Trophoblast cell (in vitro differentiated cells and primary cell): ENCODE results near the gene CPEB3.

Experiments used
- DNase-seq, 2 donors: peaks; one replicate each; pipeline ENCODE4 v3.0.0-alpha.2; 2016
- H2AFZ ChIP-seq: 2 replicates; pipeline ENCODE4 v1.6.1; 2013; ENCODE audit warnings: low read length, moderate library complexity, mild to moderate bottlenecking; ENCODE audit not compliant: insufficient read depth, poor library complexity
- H2AK5ac ChIP-seq: 2 replicates; pipeline ENCODE4 v1.6.1; 2013; ENCODE audit warnings: mild to moderate bottlenecking, low read length
- H2BK120ac ChIP-seq: 2 replicates; pipeline ENCODE4 v1.6.1; 2013; ENCODE audit warnings: low read length, mild to moderate bottlenecking, moderate library complexity; ENCODE audit not compliant: insufficient read depth, poor library complexity
- H2BK12ac ChIP-seq: 2 replicates; pipeline ENCODE4 v1.6.1; 2013; ENCODE audit warnings: mild to moderate bottlenecking, low read length, moderate library complexity
- H2BK5ac ChIP-seq: 2 replicates; pipeline ENCODE4 v1.6.1; 2013; ENCODE audit warnings: low read length, low read depth, moderate library complexity, mild to moderate bottlenecking; ENCODE audit not compliant: poor library complexity
- H3K14ac ChIP-seq: 2 replicates; pipeline ENCODE4 v1.6.1; 2013; ENCODE audit warnings: mild to moderate bottlenecking, low read length
- H3K18ac ChIP-seq: 2 replicates; pipeline ENCODE4 v1.6.1; 2013; ENCODE audit warnings: mild to moderate bottlenecking, low read length
- H3K23ac ChIP-seq: 2 replicates; pipeline ENCODE4 v1.6.1; 2013; ENCODE audit warnings: low read length
- H3K27ac ChIP-seq: 2 replicates; pipeline ENCODE4 v1.5.1; 2013; ENCODE audit warnings: low read depth, mild to moderate bottlenecking, inconsistent platforms, low read length, moderate library complexity
- H3K27me3 ChIP-seq: 2 replicates; pipeline ENCODE4 v1.6.1; 2013; ENCODE audit warnings: inconsistent platforms, mild to moderate bottlenecking, low read length, moderate library complexity; ENCODE audit not compliant: insufficient read depth
- H3K36me3 ChIP-seq, 2 experiments: 1 replicate in 1 of 2; 2 replicates in 1 of 2; pipeline ENCODE4 v1.6.1; 2013; ENCODE audit warnings: low read length in 2 of 2, mild to moderate bottlenecking in 2 of 2, moderate library complexity in 1 of 2; ENCODE audit not compliant: insufficient read depth in 2 of 2, control insufficient read depth in 1 of 2
- H3K4ac ChIP-seq: 2 replicates; pipeline ENCODE4 v1.6.1; 2013; ENCODE audit warnings: low read depth, mild to moderate bottlenecking, low read length, moderate library complexity
- H3K4me1 ChIP-seq, 2 experiments: 1 replicate in 1 of 2; 2 replicates in 1 of 2; pipeline ENCODE4 v1.6.1; 2013; ENCODE audit warnings: low read length in 2 of 2, mild to moderate bottlenecking in 2 of 2, moderate library complexity in 1 of 2; ENCODE audit not compliant: insufficient read depth in 2 of 2, control insufficient read depth in 1 of 2
- H3K4me2 ChIP-seq: 2 replicates; pipeline ENCODE4 v1.6.1; 2013; ENCODE audit warnings: inconsistent platforms, mild to moderate bottlenecking, low read length, moderate library complexity
- H3K4me3 ChIP-seq: 2 replicates; pipeline ENCODE4 v1.5.1; 2013; ENCODE audit warnings: mild to moderate bottlenecking, low read depth, low read length, inconsistent platforms
- H3K79me1 ChIP-seq: one replicate; pipeline ENCODE4 v1.6.1; 2013; ENCODE audit warnings: low read length
- H3K79me2 ChIP-seq: 2 replicates; pipeline ENCODE4 v1.6.1; 2013; ENCODE audit warnings: low read length, mild to moderate bottlenecking; ENCODE audit not compliant: control insufficient read depth, insufficient read depth, poor library complexity
- H3K9ac ChIP-seq: 2 replicates; pipeline ENCODE4 v1.6.1; 2013; ENCODE audit warnings: mild to moderate bottlenecking, low read length
- H3K9me3 ChIP-seq: 2 replicates; pipeline ENCODE4 v1.6.1; 2013; ENCODE audit warnings: low read depth, mild to moderate bottlenecking, control low read depth, inconsistent platforms, low read length; ENCODE audit not compliant: insufficient read depth
- H4K12ac ChIP-seq: 2 replicates; pipeline ENCODE4 v1.6.1; 2013; ENCODE audit warnings: low read depth, mild to moderate bottlenecking, low read length, moderate library complexity
- H4K8ac ChIP-seq: 2 replicates; pipeline ENCODE4 v1.6.1; 2013; ENCODE audit warnings: low read depth, mild to moderate bottlenecking, low read length, moderate library complexity
- H4K91ac ChIP-seq: one replicate; pipeline ENCODE4 v1.6.1; 2013; ENCODE audit warnings: low read depth, mild to moderate bottlenecking, low read length, moderate library complexity
- WGBS: extraction: QIAGEN DNeasy Blood & Tissue Kit; methylation state at CpG from one replicate; pipeline ENCODE4 v1.1.7; 2013; ENCODE audit warnings: missing lambda C conversion rate; ENCODE audit not compliant: insufficient read length, insufficient coverage; ENCODE audit errors: extremely low coverage; 5-methylcytosine and 5-hydroxymethylcytosine counted together

CPEB3 gene

GRCh38 chr10:92113911-92114600 lies 176.8 kb downstream of the CPEB3 start:
- no peak overlapping the region for H3K27ac ChIP-seq
- no peak overlapping the region for H2AK5ac ChIP-seq
- H3K4me2 ChIP-seq, result no peak overlapping the region
- no peak overlapping the region for H3K23ac ChIP-seq
- no peak overlapping the region for H2BK12ac ChIP-seq
- no peaks in the 10 kb centered on the region for H3K79me1 ChIP-seq
- no peak overlapping the region for H3K9ac ChIP-seq
- no peaks in the 10 kb centered on the region for H3K36me3 ChIP-seq
- WGBS, result no CpG with 5 or more reads among the region's 4 CpGs
- no peak overlapping the region for H3K14ac ChIP-seq
- no peaks in the 10 kb centered on the region for H3K9me3 ChIP-seq
- no peak overlapping the region for H3K4me3 ChIP-seq
- H2BK5ac ChIP-seq, result no peak overlapping the region
- DNase-seq, result no peak
- H2AFZ ChIP-seq, result no peak overlapping the region
- H2BK120ac ChIP-seq, result no peak overlapping the region
- no peaks in the 10 kb centered on the region for H3K79me2 ChIP-seq
- H4K91ac ChIP-seq, result no peak overlapping the region
- no peak overlapping the region for H3K18ac ChIP-seq
- H3K4ac ChIP-seq, result no peak overlapping the region
- H4K8ac ChIP-seq, result no peak overlapping the region
- no peaks in the 10 kb centered on the region for H3K27me3 ChIP-seq
- H4K12ac ChIP-seq, result no peak overlapping the region
- no peaks in the 10 kb centered on the region for H3K4me1 ChIP-seq

- WGBS, result no CpG with 5 or more reads among the region's 1 CpG
- H3K27ac ChIP-seq, result no peak overlapping the region
Measured at GRCh38 chr10:92112462-92112861, 178.4 kb downstream of the CPEB3 start.

GRCh38 chr10:92111336-92111939 lies 179.4 kb downstream of the CPEB3 start:
- Histone ChIP-seq H3K4ac (no peak overlapping the region), H3K18ac (no peak overlapping the region), H3K9ac (no peak overlapping the region), H4K91ac (no peak overlapping the region), H2AFZ (no peak overlapping the region), H2BK5ac (no peak overlapping the region), H2BK120ac (no peak overlapping the region), H3K79me1 (no peaks in the 10 kb centered on the region), H4K12ac (no peak overlapping the region), H3K14ac (no peak overlapping the region), H3K9me3 (no peaks in the 10 kb centered on the region), H2AK5ac (no peak overlapping the region), H3K27ac (no peak overlapping the region), H3K4me2 (no peak overlapping the region), H3K79me2 (no peaks in the 10 kb centered on the region), H2BK12ac (no peak overlapping the region), H3K36me3 (no peaks in the 10 kb centered on the region), H3K4me3 (no peak overlapping the region), H3K27me3 (no peaks in the 10 kb centered on the region), H3K4me1 (no peaks in the 10 kb centered on the region), H3K23ac (no peak overlapping the region), H4K8ac (no peak overlapping the region)
- no peak for DNase-seq

More at GRCh38 chr10:92112462-92112861, 178.4 kb downstream of the CPEB3 start:
- Histone ChIP-seq H3K9ac (no peak overlapping the region), H2AFZ (no peak overlapping the region), H4K8ac (no peak overlapping the region), H3K36me3 (no peaks in the 10 kb centered on the region), H3K79me1 (no peaks in the 10 kb centered on the region), H3K23ac (no peak overlapping the region), H2BK12ac (no peak overlapping the region), H3K18ac (no peak overlapping the region), H2BK120ac (no peak overlapping the region), H3K14ac (no peak overlapping the region), H3K4me3 (no peak overlapping the region), H3K4me1 (no peaks in the 10 kb centered on the region), H4K91ac (no peak overlapping the region), H3K27me3 (no peaks in the 10 kb centered on the region), H3K4me2 (no peak overlapping the region), H2AK5ac (no peak overlapping the region), H3K9me3 (no peaks in the 10 kb centered on the region), H4K12ac (no peak overlapping the region), H2BK5ac (no peak overlapping the region), H3K79me2 (no peaks in the 10 kb centered on the region), H3K4ac (no peak overlapping the region)
- DNase-seq, result no peak

- H3K18ac ChIP-seq, result no peak overlapping the region
- H2AFZ ChIP-seq, result no peak overlapping the region
- H3K79me1 ChIP-seq, result no peaks in the 10 kb centered on the region
- no peak overlapping the region for H3K4me2 ChIP-seq
- no peak overlapping the region for H3K14ac ChIP-seq
- H3K4ac ChIP-seq, result no peak overlapping the region
- H3K36me3 ChIP-seq, result no peaks in the 10 kb centered on the region
- H3K4me1 ChIP-seq, result no peaks in the 10 kb centered on the region
- no CpG with 5 or more reads among the region's 6 CpGs for WGBS
- H3K27me3 ChIP-seq, result no peaks in the 10 kb centered on the region
- no peak overlapping the region for H4K12ac ChIP-seq
- no peak overlapping the region for H3K9ac ChIP-seq
- no peak overlapping the region for H4K91ac ChIP-seq
- no peak overlapping the region for H4K8ac ChIP-seq
- no peak for DNase-seq
- no peak overlapping the region for H2AK5ac ChIP-seq
- H3K4me3 ChIP-seq, result no peak overlapping the region
- H2BK12ac ChIP-seq, result no peak overlapping the region
- H3K23ac ChIP-seq, result no peak overlapping the region
- H3K9me3 ChIP-seq, result no peaks in the 10 kb centered on the region
- H2BK120ac ChIP-seq, result no peak overlapping the region
- H3K79me2 ChIP-seq, result no peaks in the 10 kb centered on the region
- no peak overlapping the region for H3K27ac ChIP-seq
- no peak overlapping the region for H2BK5ac ChIP-seq
Measured at GRCh38 chr10:92110039-92110794, 180.7 kb downstream of the CPEB3 start.
